ENCODE data around the gene CPT2.

CPT2 gene

DNA sequence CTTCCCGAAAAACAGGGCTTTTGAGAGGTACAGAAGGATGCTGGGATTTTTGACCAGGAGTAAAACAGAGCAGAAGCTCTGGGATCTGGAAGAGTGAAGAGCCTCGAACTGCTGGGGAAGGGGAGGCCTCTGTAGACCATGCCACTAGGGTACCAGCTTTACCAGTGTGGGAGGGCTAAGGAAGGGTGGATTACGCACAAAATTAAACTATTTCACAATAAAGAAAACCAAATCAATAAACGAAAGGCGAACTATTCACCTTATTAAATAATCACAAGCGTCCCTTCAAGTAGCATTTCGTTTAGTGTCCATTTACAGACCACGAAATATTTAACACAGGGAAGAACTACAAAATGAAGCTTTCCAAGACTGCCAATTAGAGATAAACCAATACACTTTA lies 23.1 kb downstream of the CPT2 start:
- DNase-seq (ENCODE audit: low read depth) = no peak

DNA sequence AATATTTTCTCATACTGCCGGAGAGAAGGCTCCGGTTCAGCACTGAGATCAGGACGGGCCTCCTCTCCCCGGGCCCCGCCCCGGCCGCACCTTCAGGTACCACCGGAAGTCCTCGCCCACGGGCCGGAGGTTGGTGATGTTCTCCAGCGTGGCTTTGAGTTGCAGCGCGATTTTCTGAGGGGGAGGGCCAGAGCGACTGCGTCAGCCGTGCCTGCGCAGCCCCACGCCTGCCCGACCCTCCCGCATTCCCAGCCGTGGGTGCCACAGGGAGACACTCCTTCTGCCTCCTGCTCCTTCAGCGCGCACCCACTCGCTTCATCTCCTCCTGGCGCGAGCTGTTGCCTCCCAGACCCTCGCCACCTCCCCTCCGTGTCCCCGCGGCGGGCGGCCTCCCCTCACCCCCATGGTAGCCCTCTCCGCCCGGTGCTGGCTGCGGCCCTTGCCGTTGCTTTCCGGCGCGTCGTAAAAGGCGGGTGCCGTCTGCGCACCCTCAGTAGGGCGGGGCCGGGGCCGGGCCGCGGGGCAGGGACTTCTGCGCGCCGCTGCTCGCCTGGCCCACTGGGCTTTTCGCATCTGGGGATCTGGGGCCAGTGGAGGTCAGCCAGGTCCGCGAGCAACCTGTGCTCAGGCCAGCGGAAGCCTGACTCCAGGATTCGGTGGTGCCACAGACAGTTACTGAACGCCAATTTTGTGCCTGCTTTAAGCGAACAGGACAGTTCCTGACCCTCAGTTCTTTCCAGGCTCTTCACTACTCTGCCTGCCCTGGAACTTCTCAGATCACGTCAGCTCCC lies 23.7 kb downstream of the CPT2 start, which contains the start of gene CZIB:
CZIB (minus strand) TSS at position 464 of the 791 bp plus-strand sequence; CDS start at position 405, 59 bp downstream.
- DNase-seq (ENCODE audit: low read depth) = peak; percentile 89

DNA sequence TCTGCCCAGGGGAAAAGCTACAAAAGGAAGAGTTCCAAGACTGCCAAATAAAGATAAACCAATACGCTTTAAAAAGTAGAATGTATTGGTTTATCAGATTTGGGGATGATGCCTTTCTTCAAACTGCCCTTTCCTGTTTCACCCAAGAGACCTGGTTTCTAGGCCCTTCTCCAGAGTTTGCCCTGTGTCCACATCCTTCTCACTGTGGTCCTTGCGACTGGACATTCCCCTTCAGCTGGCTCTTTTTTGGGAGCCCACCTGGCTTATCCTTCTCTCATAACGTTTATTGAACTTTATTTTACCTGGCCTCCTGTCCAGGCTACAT lies 24.3 kb downstream of the CPT2 start:
- no peak for DNase-seq (ENCODE audit: low read depth)

DNA sequence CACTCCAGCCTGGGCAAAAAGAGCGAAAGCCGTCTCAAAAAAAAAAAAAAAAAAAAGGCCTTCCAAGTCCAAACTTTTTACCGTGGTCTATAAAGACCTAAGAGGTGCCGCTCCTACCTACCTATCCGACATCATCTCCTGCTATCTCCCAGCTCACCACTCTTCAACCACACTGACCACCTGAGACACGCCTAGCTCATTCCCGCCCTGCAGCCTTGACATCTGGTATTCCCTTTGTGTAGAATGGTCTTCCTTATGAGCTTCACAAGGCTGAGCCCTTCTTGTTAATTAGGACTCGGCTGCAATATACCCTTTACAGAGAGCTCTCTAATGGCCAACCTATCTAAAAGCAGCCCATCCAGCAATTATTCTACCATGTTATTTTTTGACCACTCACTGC lies 41.0 kb downstream of the CPT2 start:
- no peak for DNase-seq (ENCODE audit: low read depth)

DNA sequence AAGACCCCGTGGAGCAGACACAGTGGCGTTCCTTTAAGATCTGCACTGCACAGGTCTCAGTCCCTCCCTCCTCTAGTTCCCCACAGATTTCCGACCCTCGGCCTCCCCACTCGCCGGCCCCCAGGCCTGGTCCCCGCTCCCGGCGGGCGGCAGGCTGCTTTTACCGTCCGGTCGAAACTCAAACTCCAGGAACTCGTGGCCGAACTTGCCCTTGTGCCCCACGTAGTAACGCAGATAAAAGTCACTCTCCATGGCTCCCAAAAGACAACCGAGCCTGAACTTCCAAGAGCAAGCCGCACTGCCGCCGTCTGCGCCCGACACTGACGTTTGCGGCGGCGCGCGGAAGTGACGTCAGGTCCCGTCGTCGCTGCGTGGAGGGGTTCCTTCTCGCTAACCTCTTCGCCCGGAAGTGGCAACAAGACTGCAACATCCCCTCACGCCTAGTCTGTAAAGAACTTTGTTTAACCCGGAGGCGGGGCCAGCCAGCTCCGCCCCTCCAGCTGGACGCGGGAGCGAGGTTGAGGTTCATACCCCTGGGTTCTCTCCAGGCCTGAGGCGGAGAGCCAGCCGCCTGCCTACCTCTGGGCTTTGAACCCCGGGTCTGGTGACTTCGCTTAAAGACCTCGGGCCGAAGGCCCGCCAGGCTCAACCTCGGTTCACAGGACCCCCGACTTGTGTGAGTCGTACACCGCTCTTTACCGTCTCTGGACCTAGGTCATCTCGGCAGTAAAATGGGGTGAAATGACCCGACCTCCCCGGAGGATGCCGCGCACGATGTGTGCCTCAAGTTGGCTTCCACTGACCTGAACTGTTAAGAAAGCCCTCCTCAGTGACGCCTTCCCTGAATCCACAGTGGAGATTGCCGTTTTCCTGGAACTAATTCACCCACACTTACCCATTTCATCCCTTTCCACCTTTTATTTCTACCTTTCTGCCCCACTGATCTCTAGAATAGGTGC lies 41.9 kb downstream of the CPT2 start, which contains the start of gene MAGOH:
MAGOH (minus strand) TSS at position 322 of the 959 bp plus-strand sequence; CDS start at position 252, 70 bp downstream.
- DNase-seq (ENCODE audit: low read depth) = peak; percentile 89

DNA sequence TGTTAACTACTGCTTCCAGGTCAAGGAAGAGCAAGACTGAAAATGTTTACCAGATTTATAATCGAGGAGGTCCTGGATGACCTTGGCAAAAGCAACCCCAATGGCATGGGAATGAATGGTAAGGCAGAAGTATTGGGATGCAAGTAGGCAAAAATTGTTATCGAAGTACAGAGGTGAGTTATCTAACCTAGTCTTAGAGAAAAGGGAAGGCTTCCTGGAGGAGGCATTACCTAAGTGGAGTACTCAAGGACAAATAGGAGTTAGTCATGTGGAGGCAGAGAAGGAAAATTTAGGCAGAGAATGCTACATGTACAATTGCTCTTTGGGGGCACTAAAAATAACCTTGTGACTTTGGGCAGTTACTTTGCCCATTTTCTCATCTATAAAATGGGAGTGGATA lies 45.2 kb downstream of the CPT2 start:
- DNase-seq (ENCODE audit: low read depth) = no peak

DNA sequence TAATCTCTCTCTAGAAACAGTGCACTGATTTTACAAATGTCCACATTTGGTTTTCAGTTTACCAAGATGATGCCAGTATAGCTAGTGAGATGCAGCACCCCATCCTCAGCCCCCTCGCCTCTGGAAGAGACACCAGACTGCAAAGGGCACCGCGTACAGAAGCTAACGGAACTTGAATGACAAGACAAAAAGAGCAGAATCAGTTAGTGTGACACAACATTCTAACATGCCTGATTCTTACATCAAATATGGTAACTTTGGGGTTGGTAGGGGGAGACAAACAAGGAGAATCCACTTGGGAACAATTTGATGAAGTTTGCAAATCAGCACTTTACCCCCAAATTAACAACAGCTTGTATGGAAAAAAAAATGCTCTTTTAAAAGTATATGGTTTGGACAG lies 45.8 kb downstream of the CPT2 start:
- no peak for DNase-seq (ENCODE audit: low read depth)

DNA sequence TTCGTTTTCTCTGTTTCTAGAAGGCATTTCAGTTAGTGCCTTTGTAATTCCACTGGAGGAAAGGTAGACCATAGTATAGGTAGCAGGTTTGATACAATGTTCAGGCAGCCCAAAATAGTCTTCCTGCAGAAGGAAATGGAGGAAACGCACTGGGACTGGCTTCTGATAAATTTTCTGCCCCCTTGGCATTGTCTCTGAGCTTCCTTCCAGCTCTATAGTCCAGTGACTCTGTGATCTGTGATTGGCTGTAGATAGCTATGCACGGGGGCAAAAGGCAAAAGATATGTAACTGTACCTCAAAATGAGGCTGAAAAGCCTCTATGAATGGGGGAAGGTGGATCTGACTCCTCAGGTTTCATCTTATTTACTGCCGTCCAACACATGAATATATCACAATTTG lies 47.5 kb downstream of the CPT2 start:
- DNase-seq (ENCODE audit: low read depth) = no peak

DNA sequence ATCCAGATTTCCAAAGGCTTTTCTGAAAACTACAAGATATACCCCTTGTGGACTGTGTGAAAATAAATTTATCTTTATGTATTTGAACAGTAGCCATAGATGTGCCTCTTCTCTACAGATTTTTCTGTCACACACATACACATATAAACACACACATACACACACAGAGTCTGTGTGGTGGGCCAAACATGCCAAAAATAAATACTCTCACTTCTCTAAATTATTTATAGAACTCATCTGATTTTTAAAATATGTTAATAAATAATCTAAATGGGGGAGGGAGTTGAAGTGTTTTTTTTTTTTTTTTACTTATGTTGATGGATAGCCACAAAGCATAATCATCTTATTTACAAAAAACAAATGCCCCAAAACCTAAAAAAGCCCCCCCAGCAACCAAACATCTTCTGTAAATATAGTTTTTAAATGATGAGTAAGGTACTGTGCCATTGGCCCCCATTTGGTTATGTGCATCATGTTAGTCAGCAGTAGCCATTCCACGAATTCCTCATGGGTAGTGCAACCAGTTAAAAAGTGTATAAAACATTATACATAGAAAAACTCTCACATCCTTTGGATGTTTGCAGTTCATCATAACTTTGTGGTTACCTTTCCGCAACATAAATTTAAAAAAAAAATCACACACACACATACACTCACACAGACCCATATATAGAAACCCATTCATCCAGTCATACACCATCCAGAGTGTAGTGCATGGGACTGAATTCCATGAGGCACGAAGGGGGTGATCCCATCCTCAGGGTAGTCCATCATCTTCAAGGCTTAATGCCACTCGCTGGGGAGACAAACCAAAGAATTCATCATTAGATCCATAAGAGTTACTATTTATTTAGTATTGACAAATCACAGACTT lies 49.9 kb downstream of the CPT2 start:
- DNase-seq (ENCODE audit: low read depth) = no peak

DNA sequence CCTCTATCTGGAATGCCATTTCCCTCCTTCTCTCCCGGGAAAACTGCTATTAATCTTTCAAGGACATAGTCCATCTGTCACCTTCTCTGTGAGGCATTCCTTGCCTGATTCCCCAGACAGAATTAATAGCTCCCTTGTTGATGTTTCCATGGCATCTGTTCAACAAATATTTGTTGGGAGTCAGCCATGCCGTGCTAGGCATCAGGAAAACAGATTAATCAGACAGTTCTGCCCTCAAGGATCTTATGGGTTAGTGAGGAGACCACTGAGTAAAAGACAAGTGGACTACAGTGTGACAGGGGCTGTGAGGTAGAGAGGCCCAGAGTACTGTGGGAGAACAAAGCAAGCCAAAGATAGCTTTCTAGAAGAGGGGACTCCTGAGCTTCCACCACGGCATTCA lies 53.1 kb downstream of the CPT2 start:
- no peak for DNase-seq (ENCODE audit: low read depth)

DNA sequence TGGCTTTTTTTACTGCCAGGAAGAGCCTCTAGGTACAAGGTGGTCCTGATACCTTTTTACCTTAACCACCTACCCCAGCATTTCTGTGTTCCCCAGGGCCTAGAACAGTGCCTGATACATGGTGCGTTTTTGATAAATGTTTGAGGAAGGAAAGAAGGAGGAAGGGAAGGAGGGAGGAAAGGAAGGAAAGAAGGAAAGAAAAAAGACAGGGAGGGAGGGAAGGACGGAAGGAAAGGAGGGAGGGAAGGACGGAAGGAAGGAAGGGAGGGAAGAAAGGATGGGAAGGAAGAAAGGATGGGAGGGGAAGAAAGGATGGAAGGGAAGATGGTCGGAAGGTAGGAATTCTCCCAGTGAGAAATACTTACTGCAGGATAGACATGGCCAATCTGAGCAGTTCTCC lies 53.7 kb downstream of the CPT2 start:
- DNase-seq (ENCODE audit: low read depth) = no peak

DNA sequence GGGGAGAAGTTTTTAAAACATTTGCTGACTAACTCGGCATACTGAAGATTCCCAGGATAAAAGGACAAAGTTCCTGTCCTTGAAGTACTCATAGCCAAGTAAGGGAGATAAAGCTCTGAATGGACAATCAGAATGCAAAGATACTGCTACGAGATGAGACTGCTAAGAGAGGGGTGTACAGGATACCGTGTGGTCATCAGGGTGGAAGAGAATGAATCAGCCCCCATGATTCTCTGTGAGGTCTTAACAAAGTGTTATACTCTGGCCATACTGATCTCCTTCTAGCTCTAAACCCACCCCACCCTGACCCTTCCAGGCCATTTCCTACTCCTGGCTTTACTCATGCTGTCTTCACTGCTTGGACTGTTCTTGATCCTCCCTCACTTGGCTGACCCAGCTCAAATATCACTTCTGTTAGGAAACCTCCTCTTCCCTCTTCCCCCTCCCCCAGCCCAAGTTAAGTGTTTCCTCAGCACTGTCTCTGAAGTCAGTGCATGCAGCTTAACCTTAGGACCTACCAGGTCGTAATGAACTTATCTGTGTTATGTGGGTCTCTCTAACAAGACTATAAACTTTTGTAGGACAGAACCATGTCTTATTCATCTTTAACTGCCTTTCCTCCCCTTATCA lies 57.5 kb downstream of the CPT2 start:
- DNase-seq (ENCODE audit: low read depth) = no peak

DNA sequence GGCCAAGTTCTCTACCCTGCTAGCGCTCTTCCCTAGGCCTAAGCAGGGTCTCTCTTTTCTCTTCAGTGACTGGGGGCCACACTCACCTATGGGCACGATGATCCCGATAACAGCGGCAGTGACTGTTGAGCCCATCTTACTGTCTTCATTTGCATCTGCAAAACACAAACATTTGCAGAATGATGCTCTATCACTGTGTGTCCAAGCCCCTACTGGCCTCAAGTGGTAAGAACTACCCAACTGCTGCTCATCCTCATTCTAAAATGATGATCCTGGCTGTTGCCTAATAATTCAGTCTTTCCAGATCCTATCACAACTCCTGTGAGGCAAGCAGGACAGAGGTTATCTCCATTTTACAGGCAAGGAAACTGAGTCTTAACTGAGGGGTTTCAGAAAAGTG lies 58.4 kb downstream of the CPT2 start:
- no peak for DNase-seq (ENCODE audit: low read depth)

DNA sequence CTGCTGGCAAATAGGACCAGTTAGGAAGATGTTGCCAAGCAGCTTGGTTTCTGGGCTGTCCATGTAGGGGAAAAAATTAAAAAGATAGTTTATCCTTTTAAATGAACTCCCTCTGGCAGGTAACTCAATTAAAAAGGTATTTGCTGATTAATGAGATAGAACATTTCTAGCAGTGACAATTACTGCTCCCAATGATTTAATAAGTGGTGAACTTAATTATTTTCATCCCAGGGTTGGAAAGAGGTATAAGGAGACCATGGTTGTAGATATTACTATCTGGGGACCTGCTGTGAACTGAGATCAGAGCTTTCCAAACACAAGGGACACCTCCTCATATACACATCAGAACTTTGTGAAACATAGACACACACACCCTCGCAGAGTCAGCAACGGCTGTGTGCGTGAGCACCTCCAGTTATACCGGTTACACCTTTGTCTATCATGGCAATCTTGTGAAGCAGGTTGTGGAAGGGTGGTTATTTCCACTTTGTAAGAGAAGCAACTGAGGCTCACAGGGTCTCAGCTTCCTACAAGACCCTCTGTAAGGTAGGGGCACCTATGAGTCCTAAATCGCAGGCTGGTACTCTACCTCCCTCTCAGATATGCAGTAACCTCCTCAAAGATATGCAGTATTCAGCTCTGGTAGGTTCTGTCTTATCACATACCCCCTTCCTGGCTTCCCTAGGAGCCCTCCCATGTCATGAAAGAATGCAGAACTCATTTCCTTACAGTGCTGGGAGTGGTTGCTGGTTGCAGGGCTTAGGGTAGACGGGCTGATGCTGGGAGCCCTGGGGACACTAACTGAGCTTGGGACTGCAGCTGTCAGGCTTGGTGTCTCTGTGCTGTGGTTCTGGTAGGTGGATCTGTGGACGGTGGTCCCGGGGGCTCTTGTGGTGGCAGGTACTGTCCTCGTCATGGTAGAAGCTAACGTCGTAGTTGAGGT lies 60.2 kb downstream of the CPT2 start:
- no peak for DNase-seq (ENCODE audit: low read depth)

DNA sequence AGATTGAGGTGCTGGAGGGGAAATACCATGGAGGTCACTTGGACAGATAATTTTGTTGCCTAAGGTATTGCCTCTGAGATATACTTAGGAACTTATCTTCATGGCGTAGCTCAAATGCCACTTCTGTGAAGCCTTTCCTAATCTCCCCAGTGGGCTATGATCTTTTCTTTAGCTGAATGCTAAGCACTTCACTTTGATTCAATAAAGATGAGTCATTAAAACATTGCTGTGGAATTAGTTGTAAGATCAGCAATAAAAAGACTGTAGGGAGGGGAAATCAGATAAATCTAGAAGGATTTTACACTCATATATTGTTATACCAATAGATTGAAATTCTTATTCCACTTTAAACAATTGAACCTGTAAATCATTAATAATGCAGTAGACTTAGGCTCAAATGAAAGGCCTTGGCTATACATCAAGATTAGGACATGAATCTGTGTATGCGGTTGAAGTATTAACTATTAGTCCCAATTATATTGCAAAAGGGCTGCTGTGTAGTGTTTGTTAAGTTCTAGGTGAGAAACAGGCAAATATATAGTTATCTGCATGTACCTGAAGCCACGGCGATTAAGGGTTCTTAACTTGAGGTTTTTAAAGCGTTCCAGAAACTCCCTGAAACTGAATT lies 60.9 kb downstream of the CPT2 start:
- DNase-seq (ENCODE audit: low read depth) = no peak

DNA sequence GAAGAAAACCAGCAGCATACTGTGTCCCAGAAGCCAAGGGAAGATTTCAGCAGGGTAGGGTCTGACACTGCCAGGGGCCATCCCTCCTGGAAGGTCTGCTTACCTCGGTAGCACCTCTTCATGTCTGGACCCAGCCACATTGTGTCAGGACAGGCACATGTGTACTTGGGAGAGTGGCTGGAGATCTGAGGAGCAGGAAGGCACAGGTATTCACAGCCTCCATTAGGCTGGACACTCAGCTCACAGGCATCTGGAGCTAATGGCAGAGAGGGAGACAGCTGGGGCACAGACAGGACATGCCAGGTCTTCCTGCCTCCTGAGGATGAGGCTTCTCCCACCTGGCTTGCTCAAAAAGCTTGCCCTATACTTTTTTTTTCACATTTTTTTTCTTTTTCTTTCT lies 61.6 kb downstream of the CPT2 start:
- DNase-seq (ENCODE audit: low read depth) = no peak

DNA sequence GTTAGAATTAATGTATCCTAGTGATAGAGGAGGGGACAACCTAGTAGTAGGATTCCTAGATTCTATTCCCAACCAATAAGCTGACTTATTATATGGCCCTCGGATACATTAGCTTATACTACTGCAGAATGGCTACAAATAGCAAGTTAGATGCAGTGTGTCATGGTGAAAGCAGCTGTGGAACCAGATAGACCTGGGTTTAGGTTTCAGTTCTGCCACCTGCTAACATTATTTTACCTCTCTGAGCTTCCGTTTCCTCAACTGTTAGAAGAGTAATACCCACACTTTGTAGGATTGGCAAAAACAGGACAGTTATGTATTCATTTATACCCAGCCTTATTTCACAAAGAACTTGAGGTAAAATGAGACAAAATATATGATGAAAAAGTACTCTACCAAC lies 63.3 kb downstream of the CPT2 start:
- DNase-seq (ENCODE audit: low read depth) = no peak

DNA sequence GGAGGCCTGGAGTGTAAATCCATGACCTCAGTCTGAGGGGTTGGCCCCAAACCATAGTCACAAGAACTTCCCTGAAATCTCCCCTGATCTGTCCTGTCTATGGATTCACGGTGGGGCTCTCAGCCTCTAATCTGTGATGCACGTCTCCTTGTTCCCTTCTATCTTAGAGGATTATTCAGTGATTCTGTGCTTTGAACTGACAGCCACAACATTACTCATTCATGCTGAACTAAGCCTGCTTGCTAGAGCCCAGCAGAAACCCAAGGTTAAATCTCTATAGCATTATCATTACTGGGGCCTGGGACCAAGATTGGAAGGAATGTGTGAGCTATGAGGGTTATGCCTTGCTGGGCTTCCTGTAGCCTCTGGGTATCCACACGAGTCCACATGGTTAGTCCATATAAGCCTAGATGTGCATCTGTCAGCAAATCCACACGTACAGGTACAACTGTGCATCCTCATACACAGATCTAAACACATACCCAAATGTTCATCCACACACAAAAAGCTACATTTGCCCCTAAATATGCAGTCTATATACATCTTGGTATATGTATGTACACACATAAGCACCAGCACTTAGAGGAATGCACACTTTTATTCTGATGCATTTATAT lies 64.1 kb downstream of the CPT2 start:
- no peak for DNase-seq (ENCODE audit: low read depth)

DNA sequence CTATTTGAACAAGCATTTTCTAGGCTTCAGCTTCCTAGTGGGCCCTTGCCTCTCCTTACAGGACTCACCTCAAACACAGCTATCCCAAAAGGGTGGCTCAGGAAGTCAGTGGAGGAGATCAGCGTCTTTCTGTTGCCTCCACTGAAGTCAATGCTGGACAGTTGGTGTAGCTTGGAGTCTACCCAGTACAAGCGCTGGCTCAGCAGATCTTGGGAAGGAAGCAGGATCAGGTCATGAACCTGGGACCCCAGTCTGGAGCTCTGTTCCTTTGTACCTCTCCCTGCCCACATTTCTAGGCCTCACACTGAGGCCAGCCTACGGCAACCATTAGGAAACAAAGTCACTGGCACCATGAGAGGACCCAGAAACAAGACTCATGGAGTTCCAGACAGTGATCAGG lies 65.4 kb downstream of the CPT2 start:
- no peak for DNase-seq (ENCODE audit: low read depth)

Data from stimulated activated CD4-positive, alpha-beta T cell treated with anti-CD3 and anti-CD28 coated beads, Interleukin-2, amount 100 ng/mL, for 4 hours (primary cell).